Activated CD4-positive, alpha-beta memory T cell treated with anti-CD3 and anti-CD28 coated beads, Interleukin-2, amount 10 ng/mL, durations not matched to agents 7 days and 5 days (primary cell): ENCODE data around the gene FNDC5. TPM values are rescaled to one million over a fixed set of nuclear protein-coding genes. Genes with fewer than 3 reads are reported as not detected.

ENCODE experiments used
- CTCF ChIA-PET: fragments of 350-600 bp; sonication (Branson Sonifier 250); formaldehyde crosslinking; loops from one replicate; lab custom pipeline; 2021; ENCODE audit warnings: antibody characterized with exemption, inconsistent platforms; lab: Charles Lee
- POLR2A ChIA-PET: fragments of 350-600 bp; sonication (Branson Sonifier 250); formaldehyde crosslinking; loops from one replicate; lab custom pipeline; 2021; ENCODE audit warnings: antibody characterized with exemption; lab: Charles Lee
- DNase-seq: peaks from one replicate; pipeline ENCODE4 v3.0.0-alpha.2; 2020
- H3K27ac Mint-ChIP-seq: one replicate; pipeline ENCODE4 v1.8.0; 2021; ENCODE audit warnings: mild to moderate bottlenecking, mixed read lengths
- H3K27me3 Mint-ChIP-seq: one replicate; pipeline ENCODE4 v1.8.0; 2021; ENCODE audit warnings: mixed read lengths
- H3K36me3 Mint-ChIP-seq: one replicate; pipeline ENCODE4 v1.8.0; 2021; ENCODE audit warnings: low read depth, mixed read lengths
- H3K4me1 Mint-ChIP-seq: one replicate; pipeline ENCODE4 v1.8.0; 2021; ENCODE audit warnings: mixed read lengths
- H3K4me3 Mint-ChIP-seq: one replicate; pipeline ENCODE4 v1.8.0; 2021; ENCODE audit warnings: mild to moderate bottlenecking, mixed read lengths
- H3K9me3 Mint-ChIP-seq: one replicate; pipeline ENCODE4 v1.8.0; 2021; ENCODE audit warnings: mixed read lengths
- total RNA-seq, 2 experiments: library from RNA; stranded (reverse); gene quantifications; one replicate each; pipeline ENCODE4 v1.2.3, GENCODE V29; 2021

FNDC5 gene
- total RNA-seq, 2 experiments from 2014 or later: not detected

GRCh38 chr1:32894019-32894600, 23.4 kb upstream of the FNDC5 start:
- H3K4me3 Mint-ChIP-seq: peak overlapping the region; percentile 36

GRCh38 chr1:32893198-32894018, 22.7 kb upstream of the FNDC5 start:
- peaks cover 65% of the 10 kb centered on the region for H3K27me3 Mint-ChIP-seq
- H3K4me3 Mint-ChIP-seq: peak overlapping the region; percentile 36
- CTCF ChIA-PET: interaction anchor here (0.6 to 1.5 kb wide), 10 partner anchors 14 to 401 kb away, joined by 3 to 6 read pairs (median 4); no protein-coding TSS in a partner anchor

More at GRCh38 chr1:32894019-32894600, 23.4 kb upstream of the FNDC5 start:
- H3K27ac Mint-ChIP-seq: no peak overlapping the region
- H3K9me3 Mint-ChIP-seq: no peaks in the 10 kb centered on the region
- H3K36me3 Mint-ChIP-seq: no peaks in the 10 kb centered on the region
- peaks cover 5% of the 10 kb centered on the region for H3K4me1 Mint-ChIP-seq
- peaks cover 63% of the 10 kb centered on the region for H3K27me3 Mint-ChIP-seq
- DNase-seq: no peak
- CTCF ChIA-PET: interaction anchor here (0.6 to 1.2 kb wide), 2 partner anchors 10 to 400 kb away, joined by 4 read pairs; no protein-coding TSS in a partner anchor
- POLR2A ChIA-PET: no interaction called here

GRCh38 chr1:32892368-32893197, 21.9 kb upstream of the FNDC5 start:
- DNase-seq: peak; percentile 40

More at GRCh38 chr1:32893198-32894018, 22.7 kb upstream of the FNDC5 start:
- POLR2A ChIA-PET: no interaction called here
- Mint-ChIP-seq H3K4me1 (peaks cover 5% of the 10 kb centered on the region), H3K9me3 (no peaks in the 10 kb centered on the region), H3K27ac (no peak overlapping the region), H3K36me3 (no peaks in the 10 kb centered on the region)
- DNase-seq: no peak

GRCh38 chr1:32891630-32892029, 20.9 kb upstream of the FNDC5 start:
- H3K4me3 Mint-ChIP-seq: no peak overlapping the region
- H3K9me3 Mint-ChIP-seq: no peaks in the 10 kb centered on the region
- H3K4me1 Mint-ChIP-seq: peaks cover 5% of the 10 kb centered on the region
- H3K27me3 Mint-ChIP-seq: peaks cover 72% of the 10 kb centered on the region
- H3K36me3 Mint-ChIP-seq: no peaks in the 10 kb centered on the region
- no peak overlapping the region for H3K27ac Mint-ChIP-seq
- ChIA-PET CTCF (interaction anchor here (1.0 to 1.4 kb wide), 6 partner anchors 15 to 222 kb away, joined by 3 to 5 read pairs (median 3); no protein-coding TSS in a partner anchor), POLR2A (no interaction called here)
- no peak for DNase-seq

More at GRCh38 chr1:32892368-32893197, 21.9 kb upstream of the FNDC5 start:
- Mint-ChIP-seq H3K36me3 (no peaks in the 10 kb centered on the region), H3K27ac (no peak overlapping the region), H3K27me3 (peaks cover 69% of the 10 kb centered on the region), H3K4me1 (peaks cover 5% of the 10 kb centered on the region), H3K4me3 (peak overlapping the region; percentile 1), H3K9me3 (no peaks in the 10 kb centered on the region)
- POLR2A ChIA-PET: interaction anchor here (0.6 kb wide), 1 partner anchor 12 kb away, joined by 3 read pairs; no protein-coding TSS in a partner anchor
- CTCF ChIA-PET: interaction anchor here (0.6 to 1.5 kb wide), 18 partner anchors 11 to 372 kb away, joined by 3 to 6 read pairs (median 3); no protein-coding TSS in a partner anchor

- Mint-ChIP-seq H3K4me1 (peaks cover 5% of the 10 kb centered on the region), H3K4me3 (no peak overlapping the region), H3K27me3 (peaks cover 68% of the 10 kb centered on the region), H3K27ac (no peak overlapping the region), H3K9me3 (no peaks in the 10 kb centered on the region), H3K36me3 (no peaks in the 10 kb centered on the region)
- ChIA-PET CTCF (interaction anchor here (1.0 kb wide), 1 partner anchor 15 kb away, joined by 3 read pairs; no protein-coding TSS in a partner anchor), POLR2A (no interaction called here)
- no peak for DNase-seq
Measured at GRCh38 chr1:32891241-32891570, 20.5 kb upstream of the FNDC5 start.

GRCh38 chr1:32890516-32891240, 20.0 kb upstream of the FNDC5 start:
- DNase-seq: no peak
- Mint-ChIP-seq H3K4me3 (no peak overlapping the region), H3K9me3 (no peaks in the 10 kb centered on the region), H3K27ac (no peak overlapping the region), H3K4me1 (peaks cover 5% of the 10 kb centered on the region), H3K36me3 (no peaks in the 10 kb centered on the region), H3K27me3 (peaks cover 68% of the 10 kb centered on the region)
- ChIA-PET POLR2A (no interaction called here), CTCF (interaction anchor here (0.5 to 1.0 kb wide), 3 partner anchors 14 to 248 kb away, joined by 3 to 4 read pairs (median 3); no protein-coding TSS in a partner anchor)

GRCh38 chr1:32889731-32890278, 19.1 kb upstream of the FNDC5 start:
- H3K4me1 Mint-ChIP-seq: peaks cover 8% of the 10 kb centered on the region
- ChIA-PET POLR2A (no interaction called here), CTCF (interaction anchor here (0.5 to 1.2 kb wide), 3 partner anchors 9 to 248 kb away, joined by 3 to 4 read pairs (median 4); no protein-coding TSS in a partner anchor)
- no peak overlapping the region for H3K27ac Mint-ChIP-seq
- H3K4me3 Mint-ChIP-seq: no peak overlapping the region
- DNase-seq: no peak
- H3K9me3 Mint-ChIP-seq: no peaks in the 10 kb centered on the region
- H3K27me3 Mint-ChIP-seq: peaks cover 72% of the 10 kb centered on the region
- H3K36me3 Mint-ChIP-seq: no peaks in the 10 kb centered on the region

GRCh38 chr1:32888677-32889420, 18.1 kb upstream of the FNDC5 start:
- Mint-ChIP-seq H3K27me3 (peaks cover 77% of the 10 kb centered on the region), H3K4me3 (no peak overlapping the region), H3K4me1 (peaks cover 8% of the 10 kb centered on the region), H3K9me3 (no peaks in the 10 kb centered on the region), H3K27ac (no peak overlapping the region), H3K36me3 (no peaks in the 10 kb centered on the region)
- ChIA-PET POLR2A (no interaction called here), CTCF (interaction anchor here (1.2 kb wide), 1 partner anchor 17 kb away, joined by 3 read pairs; no protein-coding TSS in a partner anchor)
- DNase-seq: no peak

- DNase-seq: no peak
- H3K4me3 Mint-ChIP-seq: no peak overlapping the region
- H3K27ac Mint-ChIP-seq: no peak overlapping the region
- no peaks in the 10 kb centered on the region for H3K36me3 Mint-ChIP-seq
- no peaks in the 10 kb centered on the region for H3K9me3 Mint-ChIP-seq
- CTCF ChIA-PET: no interaction called here
- POLR2A ChIA-PET: no interaction called here
- H3K4me1 Mint-ChIP-seq: peaks cover 8% of the 10 kb centered on the region
- peaks cover 79% of the 10 kb centered on the region for H3K27me3 Mint-ChIP-seq
Measured at GRCh38 chr1:32888134-32888533, 17.4 kb upstream of the FNDC5 start.

GRCh38 chr1:32887623-32888022, 16.9 kb upstream of the FNDC5 start:
- H3K27me3 Mint-ChIP-seq: peaks cover 76% of the 10 kb centered on the region
- H3K9me3 Mint-ChIP-seq: no peaks in the 10 kb centered on the region
- ChIA-PET CTCF (no interaction called here), POLR2A (no interaction called here)
- no peak for DNase-seq
- H3K36me3 Mint-ChIP-seq: no peaks in the 10 kb centered on the region
- H3K27ac Mint-ChIP-seq: no peak overlapping the region
- H3K4me3 Mint-ChIP-seq: no peak overlapping the region
- peaks cover 7% of the 10 kb centered on the region for H3K4me1 Mint-ChIP-seq

GRCh38 chr1:32886828-32887414, 16.2 kb upstream of the FNDC5 start:
- DNase-seq: no peak
- Mint-ChIP-seq H3K36me3 (no peaks in the 10 kb centered on the region), H3K4me3 (no peak overlapping the region), H3K4me1 (peaks cover 3% of the 10 kb centered on the region), H3K27ac (no peak overlapping the region), H3K27me3 (peaks cover 69% of the 10 kb centered on the region), H3K9me3 (no peaks in the 10 kb centered on the region)
- ChIA-PET POLR2A (no interaction called here), CTCF (interaction anchor here (0.7 to 1.3 kb wide), 2 partner anchors 10 to 15 kb away, joined by 3 to 4 read pairs; no protein-coding TSS in a partner anchor)
